Upper lobe of left lung (tissue), 4 donors: ENCODE results near the gene CLEC4C.

Experiments
- POLR2A ChIP-seq, 4 donors: fragments of 450-650 bp; IDR thresholded peaks; one replicate each; pipeline ENCODE4 v1.5.1; 2016 to 2017; ENCODE audit warnings: antibody characterized with exemption in 4 of 4, mild to moderate bottlenecking in 2 of 4
- POLR2AphosphoS5 ChIP-seq, 2 donors: sonication (generic); formaldehyde crosslinking; IDR thresholded peaks; one replicate each; pipeline ENCODE4 v1.5.1; 2017; ENCODE audit warnings: antibody characterized with exemption in 2 of 2
- TF ChIP-seq, protein P1 (sequence below), 6 experiments: fragments of 450-650 bp in 4 of 6; fragments of 200-600 bp in 2 of 6; sonication (generic) in 2 of 6; IDR thresholded peaks; one replicate each; pipeline ENCODE4 v1.5.1; 2016 to 2019; ENCODE audit warnings: antibody characterized with exemption in 6 of 6

DNA sequence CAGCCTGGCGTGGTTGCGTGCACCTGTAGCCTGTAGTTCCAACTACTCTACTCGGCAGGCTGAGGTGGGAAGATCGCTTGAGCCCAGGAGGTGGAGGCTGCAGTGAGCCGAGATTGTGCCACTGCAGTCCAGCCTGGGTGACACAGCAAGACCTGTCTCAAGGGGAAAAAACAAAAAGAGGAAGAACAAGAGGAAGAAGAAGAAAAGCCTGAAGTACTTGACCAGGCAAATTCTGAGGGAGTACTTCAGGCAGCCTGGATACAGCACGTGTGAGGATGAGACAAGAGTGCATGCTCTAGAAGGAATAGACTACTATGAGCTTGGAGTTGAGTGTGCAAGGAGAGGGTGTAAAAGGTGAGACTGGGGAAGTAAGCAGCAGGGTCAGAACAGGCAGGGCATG is 53.4 kb downstream of the CLEC4C start:
- TF ChIP-seq POLR2A (IDR thresholded peaks at IDR 0.05), result no peak
- TF ChIP-seq, protein P1, sequence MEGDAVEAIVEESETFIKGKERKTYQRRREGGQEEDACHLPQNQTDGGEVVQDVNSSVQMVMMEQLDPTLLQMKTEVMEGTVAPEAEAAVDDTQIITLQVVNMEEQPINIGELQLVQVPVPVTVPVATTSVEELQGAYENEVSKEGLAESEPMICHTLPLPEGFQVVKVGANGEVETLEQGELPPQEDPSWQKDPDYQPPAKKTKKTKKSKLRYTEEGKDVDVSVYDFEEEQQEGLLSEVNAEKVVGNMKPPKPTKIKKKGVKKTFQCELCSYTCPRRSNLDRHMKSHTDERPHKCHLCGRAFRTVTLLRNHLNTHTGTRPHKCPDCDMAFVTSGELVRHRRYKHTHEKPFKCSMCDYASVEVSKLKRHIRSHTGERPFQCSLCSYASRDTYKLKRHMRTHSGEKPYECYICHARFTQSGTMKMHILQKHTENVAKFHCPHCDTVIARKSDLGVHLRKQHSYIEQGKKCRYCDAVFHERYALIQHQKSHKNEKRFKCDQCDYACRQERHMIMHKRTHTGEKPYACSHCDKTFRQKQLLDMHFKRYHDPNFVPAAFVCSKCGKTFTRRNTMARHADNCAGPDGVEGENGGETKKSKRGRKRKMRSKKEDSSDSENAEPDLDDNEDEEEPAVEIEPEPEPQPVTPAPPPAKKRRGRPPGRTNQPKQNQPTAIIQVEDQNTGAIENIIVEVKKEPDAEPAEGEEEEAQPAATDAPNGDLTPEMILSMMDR (IDR thresholded peaks at IDR 0.05), result no peak
- no peak for TF ChIP-seq POLR2AphosphoS5 (IDR thresholded peaks at IDR 0.05)
